ENCODE data around the gene ARL15. TPM values are rescaled to one million over a fixed set of nuclear protein-coding genes. Genes with fewer than 3 reads are reported as not detected.

ARL15 gene
- total RNA-seq, 1 experiment from 2014 or later = 13.0 TPM

GRCh38 chr5:54146390-54146789 is 164.0 kb downstream of the ARL15 start:
- Histone ChIP-seq H3K9me3 (ENCODE audit: control insufficient read depth, low read depth, low read length) (no peaks in the 10 kb centered on the region), H2BK5ac (ENCODE audit: insufficient read length, low read length) (no peak overlapping the region), H4K8ac (replicated peaks; ENCODE audit: insufficient read length, low read depth, low read length) (no peak overlapping the region), H3T11ph (ENCODE audit: low read length) (no peak overlapping the region), H3K56ac (ENCODE audit: insufficient read length, low read depth, low read length) (no peak overlapping the region), H2AK5ac (ENCODE audit: insufficient read length, low read length) (no peak overlapping the region), H4K20me1 (ENCODE audit: control insufficient read depth, insufficient read depth, insufficient read length) (no peaks in the 10 kb centered on the region), H3K4me2 (ENCODE audit: insufficient read depth, insufficient read length, low read length) (no peak overlapping the region), H2BK120ac (ENCODE audit: low read depth, low read length, poor library complexity, severe bottlenecking) (no peak overlapping the region), H3K14ac (ENCODE audit: insufficient read depth, low read length) (no peak overlapping the region), H3K27ac (ENCODE audit: insufficient read length, low read depth, low read length) (no peak overlapping the region), H3K79me1 (ENCODE audit: insufficient read depth, low read depth, low read length, poor library complexity, severe bottlenecking) (no peaks in the 10 kb centered on the region), H2BK15ac (ENCODE audit: low read depth, low read length) (no peak overlapping the region), H2BK12ac (ENCODE audit: insufficient read length, low read depth, low read length) (no peak overlapping the region), H3K4ac (ENCODE audit: low read depth, low read length) (no peak overlapping the region), H3K4me1 (ENCODE audit: insufficient read depth, low read length) (no peaks in the 10 kb centered on the region; the same call in 1 of the 2 replicates), H4K5ac (ENCODE audit: insufficient read length, low read depth, low read length) (no peak overlapping the region), H3K27me3 (ENCODE audit: insufficient read depth, low read length) (no peaks in the 10 kb centered on the region), H3K23me2 (ENCODE audit: insufficient read length, low read depth, low read length, poor library complexity, severe bottlenecking) (no peaks in the 10 kb centered on the region), H3K23ac (ENCODE audit: insufficient read length, low read depth, low read length) (no peak overlapping the region), H3K9ac (ENCODE audit: extremely low read depth, insufficient read length, low read length) (no peak overlapping the region), H2AFZ (ENCODE audit: low read length) (no peak overlapping the region), H3K18ac (ENCODE audit: insufficient read length, low read depth, low read length) (no peak overlapping the region), H2BK20ac (ENCODE audit: low read depth, low read length, poor library complexity, severe bottlenecking) (no peak overlapping the region), H3K79me2 (ENCODE audit: insufficient read depth, low read length) (no peaks in the 10 kb centered on the region), H4K91ac (ENCODE audit: insufficient read length, low read depth, low read length) (no peak overlapping the region)
- H3K27me3 Mint-ChIP-seq (ENCODE audit: low read depth) = no peaks in the 10 kb centered on the region
- no peak for DNase-seq
- no peak for TF ChIP-seq CTCF (conservative IDR thresholded peaks at IDR 0.05)
- peaks cover 11% of the 10 kb centered on the region in 2 experiments for H3K4me1 Mint-ChIP-seq
- no peak overlapping the region for H3K4me3 Mint-ChIP-seq
- no CpG with 5 or more reads among the region's 3 CpGs for WGBS (ENCODE audit: extremely low coverage, insufficient read length, low lambda C conversion rate)
- H3K9me3 Mint-ChIP-seq = no peaks in the 10 kb centered on the region
- no peaks in the 10 kb centered on the region for H3K36me3 Mint-ChIP-seq (ENCODE audit: insufficient read depth in 1 of 3, low read depth in 3 of 3)
- H3K27ac Mint-ChIP-seq = peak overlapping the region in 1 of 3 experiments; percentile 5; a peak in 1 of 7 replicates
